ENCODE measurements around the gene GDF7. TPM values are rescaled to one million over a fixed set of nuclear protein-coding genes. Genes with fewer than 3 reads are reported as not detected.

Gene GDF7
- total and polyA plus RNA-seq, 2 of the 4 experiments (the other 2 are of a cell fraction), result under 0.01 to 0.02 TPM

DNA sequence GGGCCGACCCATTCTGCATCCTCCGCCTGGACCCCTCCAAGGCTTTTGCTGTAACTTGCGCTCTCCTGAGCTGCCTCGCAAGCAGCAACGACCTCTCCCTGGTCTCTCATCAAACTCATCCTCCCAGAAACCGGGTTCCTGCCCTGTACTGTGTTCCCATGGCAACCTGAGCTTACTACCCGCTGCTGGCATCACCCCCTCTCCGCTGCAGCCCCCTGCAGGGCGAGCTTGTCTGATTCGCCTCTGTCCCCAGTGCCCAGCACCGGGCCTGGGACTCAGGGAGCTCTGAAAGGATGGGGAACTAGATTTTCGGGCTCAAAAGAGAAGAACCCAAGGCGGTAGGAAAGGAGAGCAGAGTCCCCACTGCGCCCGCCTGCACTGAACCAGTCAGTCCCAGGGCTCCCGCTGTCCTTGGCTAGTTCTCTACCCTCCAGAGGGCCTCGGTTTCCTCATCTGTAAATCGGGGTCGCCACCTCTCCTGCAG lies 16.5 kb upstream of the GDF7 start:
- H3K56ac ChIP-seq (ENCODE audit: extremely low read depth, insufficient read depth, low read length), result peak overlapping the region; percentile 34; the same call in 1 of the 2 replicates
- in situ Hi-C loops (cut with MboI; ENCODE audit: low sequenced_read_pairs), result loop anchor here (25.0 kb wide), 1 partner anchor 1112 kb away; no protein-coding TSS in a partner anchor
- POLR2A ChIA-PET (ENCODE audit: unreplicated experiment), result no interaction called here

More for the DNA sequence above, 16.5 kb upstream of the GDF7 start:
- Histone ChIP-seq H3K4me2 (ENCODE audit: low read depth, low read length) (peak overlapping the region; percentile 96), H4K5ac (ENCODE audit: low read depth, low read length) (peak overlapping the region; percentile 56), H3K27ac (ENCODE audit: insufficient read depth, low read length) (peak overlapping the region; percentile 69), H2AK5ac (ENCODE audit: low read depth, low read length) (peak overlapping the region; percentile 29), H3K4me3 (ENCODE audit: insufficient read depth, low read depth, low read length) (peak overlapping the region; percentile 91), H2BK20ac (ENCODE audit: low read depth, low read length) (no peak overlapping the region), H4K91ac (ENCODE audit: insufficient read depth, low read depth, low read length) (peak overlapping the region; percentile 71; the same call in 1 of the 2 replicates), H4K8ac (ENCODE audit: low read depth in 2 of 2, low read length in 2 of 2) (peak overlapping the region; percentile 33 to 47; a peak in 3 of 4 replicates), H2AFZ (replicated peaks; ENCODE audit: low read length, poor library complexity) (peak overlapping the region; percentile 100), H3K4me1 (ENCODE audit: control insufficient read depth, insufficient read depth, low read length) (peaks cover 9% of the 10 kb centered on the region), H3K27me3 (ENCODE audit: control insufficient read depth, insufficient read depth, low read length) (peaks cover 9% of the 10 kb centered on the region), H3K79me1 (ENCODE audit: low read depth in 1 of 2, low read length in 2 of 2) (peaks cover 10 to 38% of the 10 kb centered on the region in 2 experiments; a peak in 3 of 4 replicates), H4K20me1 (ENCODE audit: insufficient read depth, low read length) (peaks cover 8% of the 10 kb centered on the region; the same call in 1 of the 2 replicates), H3K9ac (ENCODE audit: low read depth, low read length) (peak overlapping the region; percentile 82), H3K18ac (ENCODE audit: low read depth, low read length) (peak overlapping the region; percentile 43; the same call in 1 of the 2 replicates), H3K14ac (replicated peaks; ENCODE audit: low read depth, low read length) (peak overlapping the region; percentile 84), H2BK5ac (ENCODE audit: low read depth, low read length, poor library complexity, severe bottlenecking) (peak overlapping the region; percentile 43), H3K23ac (ENCODE audit: low read depth, low read length) (peak overlapping the region; percentile 78), H2BK15ac (ENCODE audit: low read depth, low read length) (no peak overlapping the region), H2AK9ac (replicated peaks; ENCODE audit: low read depth, low read length, poor library complexity) (peak overlapping the region; percentile 95), H3K4ac (ENCODE audit: low read depth, low read length) (peak overlapping the region; percentile 70), H3K9me3 (ENCODE audit: control insufficient read depth, insufficient read depth, low read length) (no peaks in the 10 kb centered on the region), H2BK120ac (ENCODE audit: low read depth, low read length) (no peak overlapping the region), H3K9me1 (ENCODE audit: insufficient read depth, low read length) (peaks cover 9% of the 10 kb centered on the region), H3K36me3 (ENCODE audit: control insufficient read depth, insufficient read depth, low read length) (no peaks in the 10 kb centered on the region; the same call in 1 of the 2 replicates)
- intact Hi-C loops (cut with micrococcal nuclease) (no loop called here), dilution Hi-C loops (cut with HindIII; ENCODE audit: low sequenced_read_pairs, unreplicated experiment) (no loop called here)
- no TSS peak for BruUV-seq (replicated peaks)
- TF ChIP-seq BHLHE40 (IDR thresholded peaks at IDR 0.05; ENCODE audit: low read depth, low read length) (no peak), MXI1 (IDR thresholded peaks at IDR 0.05; ENCODE audit: borderline replicate concordance, low read depth, low read length) (no peak)
- ATAC-seq (ENCODE audit: low read depth), result peak; percentile 3
- 8% methylated on average over 2 of the region's 19 CpGs; no CpG with 5 or more reads in 1 of the 2 experiments for WGBS, 2 experiments (ENCODE audit: extremely low coverage in 2 of 2, insufficient read length in 1 of 2)
- peak; percentile 38 for DNase-seq
- CTCF ChIA-PET, result interaction anchor here (1.0 to 1.6 kb wide), 4 partner anchors 10 to 272 kb away, joined by 3 to 10 read pairs (median 4); no protein-coding TSS in a partner anchor

Data from IMR-90 (cell line).